ENCODE results near the gene NECTIN2.
A peak's percentile ranks its signal among the peaks of the same experiment; 100 is the strongest.

The NECTIN2 gene

GRCh38 chr19:44810234-44811121, 35.6 kb upstream of the NECTIN2 start:
- H3K4me3 ChIP-seq (ENCODE audit: low read depth, low read length), result no peak overlapping the region
- H3K9me3 ChIP-seq, result no peaks in the 10 kb centered on the region
- TF ChIP-seq CTCF (IDR thresholded peaks at IDR 0.05; ENCODE audit: low read depth, low read length), result no peak
- H3K4me1 ChIP-seq, result peaks cover 4% of the 10 kb centered on the region; the same call in 1 of the 2 replicates
- DNase-seq, result no peak
- H3K36me3 ChIP-seq, result no peaks in the 10 kb centered on the region
- H3K27me3 ChIP-seq, result peaks cover 3% of the 10 kb centered on the region; the same call in 1 of the 2 replicates

- Histone ChIP-seq H3K9me3 (no peaks in the 10 kb centered on the region), H3K4me3 (ENCODE audit: low read depth, low read length) (no peak overlapping the region), H3K27me3 (peaks cover 3% of the 10 kb centered on the region; the same call in 1 of the 2 replicates), H3K36me3 (no peaks in the 10 kb centered on the region), H3K4me1 (peaks cover 4% of the 10 kb centered on the region; the same call in 1 of the 2 replicates)
- DNase-seq, result no peak
- TF ChIP-seq CTCF (IDR thresholded peaks at IDR 0.05; ENCODE audit: low read depth, low read length), result no peak
Measured at GRCh38 chr19:44811122-44811419, 35.0 kb upstream of the NECTIN2 start.

- no peak for TF ChIP-seq CTCF (IDR thresholded peaks at IDR 0.05; ENCODE audit: low read depth, low read length)
- Histone ChIP-seq H3K4me1 (peaks cover 4% of the 10 kb centered on the region; the same call in 1 of the 2 replicates), H3K27me3 (no peaks in the 10 kb centered on the region), H3K36me3 (no peaks in the 10 kb centered on the region), H3K4me3 (ENCODE audit: low read depth, low read length) (no peak overlapping the region), H3K9me3 (no peaks in the 10 kb centered on the region)
- no peak for DNase-seq
Measured at GRCh38 chr19:44812142-44812718, 33.9 kb upstream of the NECTIN2 start.

- no peaks in the 10 kb centered on the region for H3K36me3 ChIP-seq
- peak; percentile 21 for TF ChIP-seq CTCF (IDR thresholded peaks at IDR 0.05; ENCODE audit: low read depth, low read length)
- no peak for DNase-seq
- no peak overlapping the region for H3K4me3 ChIP-seq (ENCODE audit: low read depth, low read length)
- peaks cover 4% of the 10 kb centered on the region; the same call in 1 of the 2 replicates for H3K4me1 ChIP-seq
- no peaks in the 10 kb centered on the region for H3K27me3 ChIP-seq
- no peaks in the 10 kb centered on the region for H3K9me3 ChIP-seq
Measured at GRCh38 chr19:44813070-44813840, 32.8 kb upstream of the NECTIN2 start.

- no peak for DNase-seq
- no peak for TF ChIP-seq CTCF (IDR thresholded peaks at IDR 0.05; ENCODE audit: low read depth, low read length)
- H3K9me3 ChIP-seq, result no peaks in the 10 kb centered on the region
- H3K36me3 ChIP-seq, result no peaks in the 10 kb centered on the region
- H3K4me1 ChIP-seq, result peaks cover 4% of the 10 kb centered on the region; the same call in 1 of the 2 replicates
- H3K4me3 ChIP-seq (ENCODE audit: low read depth, low read length), result no peak overlapping the region
- H3K27me3 ChIP-seq, result no peaks in the 10 kb centered on the region
Measured at GRCh38 chr19:44813841-44814470, 32.1 kb upstream of the NECTIN2 start.

Data from BE2C (cell line).